OCI-LY7 (cell line): Measurements from ENCODE around the gene ELK3.

Experiments used
- EZH2phosphoT487 ChIP-seq: fragments of 200-600 bp; sonication (generic); IDR thresholded peaks from 2 replicates; pipeline ENCODE4 v1.6.1; 2018; ENCODE audit warnings: low read depth, borderline replicate concordance, mild to moderate bottlenecking, mixed run types, antibody characterized with exemption, low read length, moderate library complexity, mixed read lengths
- TF ChIP-seq, protein P1 (sequence below): fragments of 200-600 bp; sonication (generic); conservative IDR thresholded peaks from 2 replicates; pipeline ENCODE4 v1.5.1; 2014; ENCODE audit warnings: mild to moderate bottlenecking, antibody characterized with exemption, low read length, moderate library complexity, mixed read lengths

GRCh38 chr12:96190413-96191108, 3.6 kb upstream of the ELK3 start:
- TF ChIP-seq, protein P1, sequence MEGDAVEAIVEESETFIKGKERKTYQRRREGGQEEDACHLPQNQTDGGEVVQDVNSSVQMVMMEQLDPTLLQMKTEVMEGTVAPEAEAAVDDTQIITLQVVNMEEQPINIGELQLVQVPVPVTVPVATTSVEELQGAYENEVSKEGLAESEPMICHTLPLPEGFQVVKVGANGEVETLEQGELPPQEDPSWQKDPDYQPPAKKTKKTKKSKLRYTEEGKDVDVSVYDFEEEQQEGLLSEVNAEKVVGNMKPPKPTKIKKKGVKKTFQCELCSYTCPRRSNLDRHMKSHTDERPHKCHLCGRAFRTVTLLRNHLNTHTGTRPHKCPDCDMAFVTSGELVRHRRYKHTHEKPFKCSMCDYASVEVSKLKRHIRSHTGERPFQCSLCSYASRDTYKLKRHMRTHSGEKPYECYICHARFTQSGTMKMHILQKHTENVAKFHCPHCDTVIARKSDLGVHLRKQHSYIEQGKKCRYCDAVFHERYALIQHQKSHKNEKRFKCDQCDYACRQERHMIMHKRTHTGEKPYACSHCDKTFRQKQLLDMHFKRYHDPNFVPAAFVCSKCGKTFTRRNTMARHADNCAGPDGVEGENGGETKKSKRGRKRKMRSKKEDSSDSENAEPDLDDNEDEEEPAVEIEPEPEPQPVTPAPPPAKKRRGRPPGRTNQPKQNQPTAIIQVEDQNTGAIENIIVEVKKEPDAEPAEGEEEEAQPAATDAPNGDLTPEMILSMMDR = no peak
- no peak for TF ChIP-seq EZH2phosphoT487
